Astrocyte (in vitro differentiated cells and primary cell): ENCODE measurements around the gene ATF6B.

Source experiments
- EZH2 ChIP-seq: IDR thresholded peaks from 2 replicates; pipeline ENCODE4 v1.6.1; 2012; ENCODE audit warnings: mild to moderate bottlenecking, low read length, inconsistent platforms; ENCODE audit not compliant: insufficient read depth
- TF ChIP-seq, protein P1 (sequence below): IDR thresholded peaks from 2 replicates; pipeline ENCODE4 v1.5.1; 2011; ENCODE audit warnings: low read depth, mild to moderate bottlenecking, inconsistent platforms, low read length, moderate library complexity; ENCODE audit not compliant: insufficient read depth

DNA sequence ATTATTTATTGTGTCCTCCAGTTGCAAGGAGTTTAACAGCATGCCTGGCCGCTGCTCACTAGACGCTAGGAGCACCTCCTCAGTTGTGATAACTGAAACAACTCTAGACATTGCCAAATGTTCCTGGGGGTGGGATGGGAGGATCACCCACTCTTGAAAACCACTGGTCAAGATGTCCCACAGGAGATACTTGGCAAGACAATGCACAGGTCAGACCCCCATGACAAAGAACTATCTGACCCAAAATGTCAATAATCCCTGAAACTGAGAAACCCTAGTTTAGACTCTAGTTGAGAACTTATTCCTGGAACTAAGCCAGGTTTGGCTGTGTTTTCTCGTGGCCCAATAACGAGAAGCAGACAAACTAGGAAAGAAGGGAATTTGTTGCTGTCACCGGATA lies 11.5 kb upstream of the ATF6B start:
- no peak for TF ChIP-seq EZH2
- TF ChIP-seq, protein P1, sequence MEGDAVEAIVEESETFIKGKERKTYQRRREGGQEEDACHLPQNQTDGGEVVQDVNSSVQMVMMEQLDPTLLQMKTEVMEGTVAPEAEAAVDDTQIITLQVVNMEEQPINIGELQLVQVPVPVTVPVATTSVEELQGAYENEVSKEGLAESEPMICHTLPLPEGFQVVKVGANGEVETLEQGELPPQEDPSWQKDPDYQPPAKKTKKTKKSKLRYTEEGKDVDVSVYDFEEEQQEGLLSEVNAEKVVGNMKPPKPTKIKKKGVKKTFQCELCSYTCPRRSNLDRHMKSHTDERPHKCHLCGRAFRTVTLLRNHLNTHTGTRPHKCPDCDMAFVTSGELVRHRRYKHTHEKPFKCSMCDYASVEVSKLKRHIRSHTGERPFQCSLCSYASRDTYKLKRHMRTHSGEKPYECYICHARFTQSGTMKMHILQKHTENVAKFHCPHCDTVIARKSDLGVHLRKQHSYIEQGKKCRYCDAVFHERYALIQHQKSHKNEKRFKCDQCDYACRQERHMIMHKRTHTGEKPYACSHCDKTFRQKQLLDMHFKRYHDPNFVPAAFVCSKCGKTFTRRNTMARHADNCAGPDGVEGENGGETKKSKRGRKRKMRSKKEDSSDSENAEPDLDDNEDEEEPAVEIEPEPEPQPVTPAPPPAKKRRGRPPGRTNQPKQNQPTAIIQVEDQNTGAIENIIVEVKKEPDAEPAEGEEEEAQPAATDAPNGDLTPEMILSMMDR, result no peak
